ENCODE measurements around the gene CNTN4. TPM values are rescaled to one million over a fixed set of nuclear protein-coding genes. Genes with fewer than 3 reads are reported as not detected.

Gene CNTN4
- total and polyA plus RNA-seq, 2 of the 8 experiments (the other 6 are each of a cell fraction or from before 2014, with no cell fraction given): 0.41 to 2.2 TPM

DNA sequence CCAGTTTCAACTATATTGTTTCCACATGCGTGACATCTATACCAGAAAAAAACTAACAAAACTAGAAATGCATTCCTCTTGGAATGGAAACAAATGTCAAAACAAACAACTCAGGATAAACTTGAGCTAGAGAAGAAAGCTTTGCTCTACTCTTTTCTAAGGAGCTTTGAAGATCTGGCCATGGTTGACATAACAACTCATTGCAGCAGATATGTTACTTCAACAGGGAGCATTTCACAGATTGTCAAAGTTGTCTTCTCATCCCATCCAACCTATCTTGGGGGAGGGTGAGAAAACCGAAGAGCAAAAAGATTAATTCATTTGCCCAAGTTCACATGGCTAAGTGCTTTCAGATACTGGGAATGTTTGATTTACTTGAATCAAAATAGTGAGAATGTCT is 484.4 kb downstream of the CNTN4 start:
- DNase-seq (ENCODE audit: low read depth in 1 of 2, low spot score in 2 of 2) (no peak), FAIRE-seq (no peak)
- Histone ChIP-seq H3K4ac (replicated peaks; ENCODE audit: insufficient read length, low read depth, low read length) (no peak overlapping the region), H3K23ac (ENCODE audit: insufficient read length) (no peak overlapping the region), H3K27me3 (replicated peaks in 1 of 4; ENCODE audit: control insufficient read depth in 3 of 4, extremely low read depth in 1 of 4, insufficient read depth in 3 of 4, low read length in 3 of 4) (no peaks in the 10 kb centered on the region), H2AFZ (ENCODE audit: low read length) (no peak overlapping the region), H3K79me1 (ENCODE audit: low read depth, low read length) (no peaks in the 10 kb centered on the region), H3K79me2 (ENCODE audit: control insufficient read depth in 1 of 2, insufficient read depth in 2 of 2, low read length in 2 of 2) (no peaks in the 10 kb centered on the region), H3K4me1 (replicated peaks in 1 of 4; ENCODE audit: control insufficient read depth in 3 of 4, insufficient read depth in 4 of 4, low read length in 3 of 4) (no peaks in the 10 kb centered on the region), H2BK120ac (replicated peaks; ENCODE audit: low read depth, low read length) (no peak overlapping the region), H4K5ac (ENCODE audit: insufficient read length, low read depth, low read length) (no peak overlapping the region), H4K8ac (ENCODE audit: extremely low read depth, insufficient read depth, low read length) (no peak overlapping the region), H3K56ac (replicated peaks; ENCODE audit: insufficient read length, low read depth, low read length) (no peak overlapping the region), H3K36me3 (ENCODE audit: control insufficient read depth in 2 of 4, insufficient read depth in 4 of 4, low read length in 3 of 4) (no peaks in the 10 kb centered on the region), H3K23me2 (ENCODE audit: low read depth, low read length) (no peaks in the 10 kb centered on the region), H4K91ac (replicated peaks; ENCODE audit: insufficient read length, low read length) (no peak overlapping the region), H2BK20ac (ENCODE audit: low read length) (no peak overlapping the region), H3K27ac (ENCODE audit: low read depth, low read length) (no peak overlapping the region), H2BK12ac (ENCODE audit: low read depth, low read length) (no peak overlapping the region), H3K9me3 (ENCODE audit: insufficient read depth in 2 of 2, low read depth in 1 of 2, low read length in 1 of 2) (no peaks in the 10 kb centered on the region), H3K4me3 (ENCODE audit: extremely low read depth in 1 of 4, insufficient read depth in 2 of 4, low read depth in 3 of 4, low read length in 4 of 4) (no peak overlapping the region), H3K9ac (replicated peaks in 1 of 4; ENCODE audit: extremely low read depth in 1 of 4, low read depth in 3 of 4, low read length in 3 of 4) (no peak overlapping the region), H3K18ac (ENCODE audit: extremely low read depth, low read length) (no peak overlapping the region), H4K20me1 (replicated peaks in 1 of 2; ENCODE audit: control insufficient read depth in 1 of 2, insufficient read depth in 2 of 2, low read length in 2 of 2) (no peaks in the 10 kb centered on the region), H2BK5ac (ENCODE audit: low read depth, low read length) (no peak overlapping the region), H3K14ac (ENCODE audit: insufficient read length) (no peak overlapping the region), H2BK15ac (ENCODE audit: low read length) (no peak overlapping the region), H2AK5ac (ENCODE audit: low read depth, low read length) (no peak overlapping the region), H3K4me2 (ENCODE audit: insufficient read depth in 1 of 2, low read depth in 2 of 2, low read length in 2 of 2) (no peak overlapping the region)
- WGBS, 2 experiments (ENCODE audit: extremely low coverage in 1 of 2, insufficient coverage in 1 of 2, insufficient read length in 1 of 2, insufficient replicate concordance in 2 of 2, low coverage in 1 of 2, low lambda C conversion rate in 2 of 2, missing lambda C conversion rate in 1 of 2): 95% methylated on average over 2 of the region's 2 CpGs; no CpG with 5 or more reads in 1 of the 2 experiments
- ChIA-PET CTCF (ENCODE audit: partially characterized antibody) (no interaction called here), POLR2A (ENCODE audit: partially characterized antibody) (no interaction called here)
- TF ChIP-seq SP4 (IDR thresholded peaks at IDR 0.05; ENCODE audit: low read length): no peak
- TF ChIP-seq, protein P1, sequence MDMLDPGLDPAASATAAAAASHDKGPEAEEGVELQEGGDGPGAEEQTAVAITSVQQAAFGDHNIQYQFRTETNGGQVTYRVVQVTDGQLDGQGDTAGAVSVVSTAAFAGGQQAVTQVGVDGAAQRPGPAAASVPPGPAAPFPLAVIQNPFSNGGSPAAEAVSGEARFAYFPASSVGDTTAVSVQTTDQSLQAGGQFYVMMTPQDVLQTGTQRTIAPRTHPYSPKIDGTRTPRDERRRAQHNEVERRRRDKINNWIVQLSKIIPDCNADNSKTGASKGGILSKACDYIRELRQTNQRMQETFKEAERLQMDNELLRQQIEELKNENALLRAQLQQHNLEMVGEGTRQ (IDR thresholded peaks at IDR 0.05; ENCODE audit: low read length): no peak
- no peak for TF ChIP-seq BCL11A (IDR thresholded peaks at IDR 0.05; ENCODE audit: low read depth in 2 of 2, low read length in 2 of 2)
- no peak for TF ChIP-seq TBP (IDR thresholded peaks at IDR 0.05; ENCODE audit: low read depth, low read length)
- no peak for TF ChIP-seq HDAC2 (IDR thresholded peaks at IDR 0.05; ENCODE audit: borderline replicate concordance in 1 of 2, low read depth in 2 of 2, low read length in 2 of 2)
- TF ChIP-seq CREB1 (IDR thresholded peaks at IDR 0.05): no peak
- no peak for TF ChIP-seq GABPA (IDR thresholded peaks at IDR 0.05; ENCODE audit: borderline replicate concordance, insufficient read depth, low read length)
